ENCODE data around the gene RNF157. TPM values are rescaled to one million over a fixed set of nuclear protein-coding genes. Genes with fewer than 3 reads are reported as not detected.

RNF157 gene
- total RNA-seq, 4 donors from 2014 or later, result 32.5 to 164 (median 54.8) TPM

DNA sequence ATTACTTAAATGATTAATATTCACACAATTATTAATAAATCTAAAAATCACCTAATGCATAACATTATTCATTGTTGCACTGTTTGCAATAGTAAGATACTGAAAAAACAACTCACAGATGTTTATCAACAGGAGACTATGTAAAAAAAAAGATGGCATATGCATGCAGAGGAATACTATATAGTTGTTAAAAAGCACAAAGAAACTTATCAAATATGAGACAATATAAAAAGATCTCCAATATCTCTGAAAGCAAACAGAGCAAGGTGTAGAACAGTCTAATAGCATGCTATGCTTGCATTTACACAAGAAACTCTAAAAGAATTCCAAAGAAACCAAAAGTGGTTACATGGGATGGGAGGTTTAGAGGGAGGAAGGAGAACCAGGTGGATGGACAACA lies 3.7 kb downstream of the RNF157 start:
- no peak overlapping the region for H3K27ac ChIP-seq
- H3K4me3 ChIP-seq, result no peak overlapping the region
- no peak for DNase-seq
- H3K27me3 ChIP-seq, result peaks cover 4% of the 10 kb centered on the region
- intact Hi-C loops (cut with DNase I; ENCODE audit: low total_unique reads) (loop anchor here (10.0 kb wide), 1 partner anchor 168 kb away; no protein-coding TSS in a partner anchor), in situ Hi-C loops (cut with MboI; ENCODE audit: low pct_ligation_motif_present in 1 of 4, low pct_unique_long_range_greater_than_20kb in 1 of 4, low sequenced_read_pairs in 3 of 4) (no loop called here)
- H3K4me1 ChIP-seq, result peaks cover 5 to 29% (median 13%) of the 10 kb centered on the region in 4 donors
- H3K36me3 ChIP-seq, result no peaks in the 10 kb centered on the region
- H3K9me3 ChIP-seq, result no peaks in the 10 kb centered on the region
- no peak for TF ChIP-seq POLR2A (IDR thresholded peaks at IDR 0.05)
- TF ChIP-seq, protein P1, sequence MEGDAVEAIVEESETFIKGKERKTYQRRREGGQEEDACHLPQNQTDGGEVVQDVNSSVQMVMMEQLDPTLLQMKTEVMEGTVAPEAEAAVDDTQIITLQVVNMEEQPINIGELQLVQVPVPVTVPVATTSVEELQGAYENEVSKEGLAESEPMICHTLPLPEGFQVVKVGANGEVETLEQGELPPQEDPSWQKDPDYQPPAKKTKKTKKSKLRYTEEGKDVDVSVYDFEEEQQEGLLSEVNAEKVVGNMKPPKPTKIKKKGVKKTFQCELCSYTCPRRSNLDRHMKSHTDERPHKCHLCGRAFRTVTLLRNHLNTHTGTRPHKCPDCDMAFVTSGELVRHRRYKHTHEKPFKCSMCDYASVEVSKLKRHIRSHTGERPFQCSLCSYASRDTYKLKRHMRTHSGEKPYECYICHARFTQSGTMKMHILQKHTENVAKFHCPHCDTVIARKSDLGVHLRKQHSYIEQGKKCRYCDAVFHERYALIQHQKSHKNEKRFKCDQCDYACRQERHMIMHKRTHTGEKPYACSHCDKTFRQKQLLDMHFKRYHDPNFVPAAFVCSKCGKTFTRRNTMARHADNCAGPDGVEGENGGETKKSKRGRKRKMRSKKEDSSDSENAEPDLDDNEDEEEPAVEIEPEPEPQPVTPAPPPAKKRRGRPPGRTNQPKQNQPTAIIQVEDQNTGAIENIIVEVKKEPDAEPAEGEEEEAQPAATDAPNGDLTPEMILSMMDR (IDR thresholded peaks at IDR 0.05), result no peak
- TF ChIP-seq POLR2AphosphoS5 (IDR thresholded peaks at IDR 0.05), result no peak
- TF ChIP-seq EP300 (IDR thresholded peaks at IDR 0.05; ENCODE audit: low read depth), result no peak

DNA sequence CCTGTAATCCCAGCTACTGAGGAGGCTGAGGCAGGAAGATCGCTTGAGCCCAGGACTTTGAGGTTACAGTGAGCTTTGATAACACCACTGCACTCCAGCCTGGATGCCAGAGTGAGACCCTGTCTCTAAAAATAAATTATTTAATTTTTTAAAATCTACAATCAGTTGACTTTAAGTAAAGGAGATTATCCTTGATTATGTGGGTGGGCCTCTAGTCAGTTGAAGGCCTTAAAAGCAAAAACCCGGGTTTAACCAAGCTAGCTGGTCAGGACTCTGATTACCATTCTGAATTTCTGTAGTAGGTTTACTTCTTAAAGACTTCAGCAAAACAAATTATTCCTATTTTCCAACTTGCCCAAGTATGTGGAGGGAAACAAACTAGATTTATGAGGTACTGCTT lies 4.4 kb downstream of the RNF157 start:
- Histone ChIP-seq H3K4me1 (peaks cover 0 to 23% (median 6%) of the 10 kb centered on the region in 4 donors), H3K27me3 (peaks cover 4% of the 10 kb centered on the region), H3K4me3 (no peak overlapping the region), H3K9me3 (no peaks in the 10 kb centered on the region), H3K27ac (no peak overlapping the region), H3K36me3 (no peaks in the 10 kb centered on the region)
- 75 to 92% methylated on average over 2 of the region's 2 CpGs for WGBS, 2 donors (ENCODE audit: low coverage in 1 of 2)
- intact Hi-C loops (cut with DNase I; ENCODE audit: low total_unique reads) (loop anchor here (10.0 kb wide), 1 partner anchor 169 kb away; no protein-coding TSS in a partner anchor), in situ Hi-C loops (cut with MboI; ENCODE audit: low pct_ligation_motif_present in 1 of 4, low pct_unique_long_range_greater_than_20kb in 1 of 4, low sequenced_read_pairs in 3 of 4) (no loop called here)
- no peak for TF ChIP-seq EP300 (IDR thresholded peaks at IDR 0.05; ENCODE audit: low read depth)
- TF ChIP-seq, protein P1 (IDR thresholded peaks at IDR 0.05), result no peak
- TF ChIP-seq POLR2A (IDR thresholded peaks at IDR 0.05), result no peak
- no peak for TF ChIP-seq POLR2AphosphoS5 (IDR thresholded peaks at IDR 0.05)
- no peak for DNase-seq

DNA sequence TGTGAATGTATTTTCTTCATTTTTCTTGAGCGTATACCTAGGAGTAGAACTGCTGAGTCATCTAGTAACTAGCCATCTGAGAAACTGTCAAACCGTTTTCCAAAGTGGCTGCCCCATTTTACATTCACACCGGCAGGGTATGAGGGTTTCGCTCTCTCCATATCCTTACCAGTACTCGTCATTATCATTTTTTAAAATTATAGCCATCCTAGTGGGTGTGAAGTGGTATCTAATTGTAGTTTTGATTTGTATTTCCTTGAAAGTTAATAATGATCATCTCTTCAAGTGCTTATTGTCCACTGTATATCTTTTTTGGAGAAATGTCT lies 6.0 kb downstream of the RNF157 start:
- H3K27me3 ChIP-seq, result no peaks in the 10 kb centered on the region
- WGBS, 2 donors (ENCODE audit: low coverage in 1 of 2), result 80% methylated on average over 5 of the region's 5 CpGs
- no peak for DNase-seq
- no peak overlapping the region for H3K27ac ChIP-seq
- H3K36me3 ChIP-seq, result no peaks in the 10 kb centered on the region
- intact Hi-C loops (cut with DNase I; ENCODE audit: low total_unique reads) (loop anchor here (10.0 kb wide), 1 partner anchor 170 kb away; no protein-coding TSS in a partner anchor), in situ Hi-C loops (cut with MboI; ENCODE audit: low pct_ligation_motif_present in 1 of 4, low pct_unique_long_range_greater_than_20kb in 1 of 4, low sequenced_read_pairs in 3 of 4) (no loop called here)
- H3K4me1 ChIP-seq, result peaks cover 0 to 18% (median 0%) of the 10 kb centered on the region in 4 donors
- no peak overlapping the region for H3K4me3 ChIP-seq
- TF ChIP-seq POLR2A (IDR thresholded peaks at IDR 0.05), result no peak
- TF ChIP-seq POLR2AphosphoS5 (IDR thresholded peaks at IDR 0.05), result no peak
- TF ChIP-seq, protein P1 (IDR thresholded peaks at IDR 0.05), result no peak
- TF ChIP-seq EP300 (IDR thresholded peaks at IDR 0.05; ENCODE audit: low read depth), result no peak
- no peaks in the 10 kb centered on the region for H3K9me3 ChIP-seq

DNA sequence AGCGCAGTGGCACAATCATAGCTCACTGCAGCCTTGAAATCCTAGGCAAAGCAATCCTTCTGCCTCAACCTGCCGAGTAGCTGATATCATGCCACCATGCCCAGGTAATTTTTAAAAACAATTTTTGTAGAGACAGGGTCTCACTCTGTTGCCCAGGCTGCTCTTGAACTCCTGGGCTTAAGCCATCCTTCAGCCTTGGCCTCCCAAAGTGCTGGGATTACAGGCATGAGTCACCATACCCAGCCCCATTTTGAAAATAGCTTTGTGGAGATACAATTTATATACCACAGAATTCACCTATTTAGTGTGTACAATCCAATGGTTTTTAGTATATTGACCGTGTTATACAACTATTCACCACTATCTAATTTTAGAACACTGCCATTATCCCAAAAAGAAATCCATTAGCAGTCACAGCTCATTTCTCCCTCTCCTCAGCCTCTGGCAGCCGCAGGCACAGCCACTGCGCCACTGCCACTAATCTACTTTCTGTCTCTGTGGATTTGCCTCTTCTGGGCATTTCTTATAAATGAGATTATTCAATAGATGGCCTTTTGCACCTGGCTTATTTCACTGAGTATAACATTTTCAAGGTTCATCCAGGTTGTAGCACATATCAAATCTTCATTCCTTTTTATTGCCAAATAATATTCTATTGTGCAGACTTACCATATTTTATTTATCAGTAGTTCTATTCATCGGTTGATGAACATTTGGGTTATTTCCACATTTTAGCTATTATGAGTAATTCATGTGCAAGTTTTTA lies 6.5 kb downstream of the RNF157 start:
- H3K9me3 ChIP-seq, result no peaks in the 10 kb centered on the region
- intact Hi-C loops (cut with DNase I; ENCODE audit: low total_unique reads), result loop anchor here (10.0 kb wide), 1 partner anchor 171 kb away; no protein-coding TSS in a partner anchor
- no peak overlapping the region for H3K27ac ChIP-seq
- peaks cover 0 to 13% (median 0%) of the 10 kb centered on the region in 4 donors for H3K4me1 ChIP-seq
- H3K27me3 ChIP-seq, result no peaks in the 10 kb centered on the region
- TF ChIP-seq, protein P1 (IDR thresholded peaks at IDR 0.05), result no peak
- TF ChIP-seq POLR2A (IDR thresholded peaks at IDR 0.05) (no peak), POLR2AphosphoS5 (IDR thresholded peaks at IDR 0.05) (no peak), EP300 (IDR thresholded peaks at IDR 0.05; ENCODE audit: low read depth) (no peak)
- no peak for DNase-seq
- H3K36me3 ChIP-seq, result no peaks in the 10 kb centered on the region
- 83 to 86% methylated on average over 4 to 6 of the region's 6 CpGs for WGBS, 2 donors (ENCODE audit: low coverage in 1 of 2)
- no peak overlapping the region for H3K4me3 ChIP-seq
- in situ Hi-C loops (cut with MboI; ENCODE audit: low pct_ligation_motif_present in 1 of 4, low pct_unique_long_range_greater_than_20kb in 1 of 4, low sequenced_read_pairs in 3 of 4), result no loop called here

All from transverse colon (tissue), 4 donors.